Smooth muscle cell (in vitro differentiated cells): ENCODE results near the gene TNS1. TPM values are rescaled to one million over a fixed set of nuclear protein-coding genes. Genes with fewer than 3 reads are reported as not detected.

Experiments used
- DNase-seq: peaks from one replicate; lab custom pipeline; 2025; ENCODE audit not compliant: unreplicated experiment; lab: John Stamatoyannopoulos, UW
- H2AFZ ChIP-seq: fragments of 200-600 bp; sonication (generic); 2 replicates; pipeline ENCODE4 v1.6.0; 2016; ENCODE audit warnings: antibody characterized with exemption, low read depth, mild to moderate bottlenecking
- H3F3A ChIP-seq: fragments of 200-600 bp; sonication (generic); 2 replicates; pipeline ENCODE4 v1.6.0; 2017; ENCODE audit warnings: antibody characterized with exemption, low read depth
- H3K27ac ChIP-seq: fragments of 200-600 bp; sonication (generic); 2 replicates; pipeline ENCODE4 v1.5.1; 2016; ENCODE audit warnings: low read depth, mild to moderate bottlenecking
- H3K27me3 ChIP-seq: fragments of 200-600 bp; sonication (generic); 2 replicates; pipeline ENCODE4 v1.6.1; 2016; ENCODE audit warnings: low read depth, mild to moderate bottlenecking
- H3K36me3 ChIP-seq: fragments of 200-600 bp; sonication (generic); 2 replicates; pipeline ENCODE4 v1.5.1; 2016; ENCODE audit warnings: low read depth
- H3K4me1 ChIP-seq: fragments of 200-600 bp; sonication (generic); 2 replicates; pipeline ENCODE4 v1.5.1; 2016; ENCODE audit warnings: low read depth
- H3K4me2 ChIP-seq: fragments of 200-600 bp; sonication (generic); 2 replicates; pipeline ENCODE4 v1.6.0; 2016; ENCODE audit warnings: mild to moderate bottlenecking
- H3K4me3 ChIP-seq: fragments of 200-600 bp; sonication (generic); 2 replicates; pipeline ENCODE4 v1.5.1; 2016; ENCODE audit warnings: mild to moderate bottlenecking
- H3K79me2 ChIP-seq: fragments of 200-600 bp; sonication (generic); 2 replicates; pipeline ENCODE4 v1.6.0; 2016; ENCODE audit warnings: low read depth, mild to moderate bottlenecking
- H3K9ac ChIP-seq: fragments of 200-600 bp; sonication (generic); 2 replicates; pipeline ENCODE4 v1.6.0; 2016; ENCODE audit warnings: low read depth
- H3K9me3 ChIP-seq: fragments of 200-600 bp; sonication (generic); replicated peaks from 2 replicates; pipeline ENCODE4 v1.5.1; 2016; ENCODE audit warnings: low read depth
- H4K20me1 ChIP-seq: fragments of 200-600 bp; sonication (generic); 2 replicates; pipeline ENCODE4 v1.6.0; 2016; ENCODE audit warnings: low read depth
- CTCF ChIP-seq: fragments of 200-600 bp; sonication (generic); IDR thresholded peaks from 2 replicates; pipeline ENCODE4 v1.5.1; 2017; ENCODE audit warnings: borderline replicate concordance, mild to moderate bottlenecking, antibody characterized with exemption; ENCODE audit not compliant: insufficient read depth, poor library complexity, severe bottlenecking
- WGBS: methylation state at CpG from one replicate; pipeline ENCODE4 v1.1.7; 2016; ENCODE audit warnings: low lambda C conversion rate; 5-methylcytosine and 5-hydroxymethylcytosine counted together
- polyA plus RNA-seq: library from polyadenylated mRNA; unstranded; fragments of >200 nt; fragmentation: Nextera tagmentation; extraction: Ambion mirVana; gene quantifications from 2 replicates; pipeline ENCODE4 v1.2.1, GENCODE V29; 2016
- total RNA-seq: library from RNA; depleted of rRNA; stranded (reverse); fragments of >200 nt; gene quantifications from 2 replicates; pipeline ENCODE4 v1.2.3, GENCODE V29; 2014

TNS1 gene
- total and polyA plus RNA-seq, 2 experiments from 2014 or later = 52.3 to 61.5 TPM

GRCh38 chr2:217839073-217839749 lies 163.6 kb downstream of the TNS1 start:
- H3K36me3 ChIP-seq = no peaks in the 10 kb centered on the region
- H4K20me1 ChIP-seq = peaks cover 100% of the 10 kb centered on the region
- WGBS = 95% methylated on average over 10 of the region's 10 CpGs
- H3F3A ChIP-seq = peaks cover 23% of the 10 kb centered on the region
- DNase-seq = no peak
- no peaks in the 10 kb centered on the region for H3K27me3 ChIP-seq
- no peak overlapping the region for H3K4me2 ChIP-seq
- H3K9ac ChIP-seq = no peak overlapping the region
- H3K9me3 ChIP-seq = no peaks in the 10 kb centered on the region
- no peak for TF ChIP-seq CTCF
- H3K79me2 ChIP-seq = peaks cover 9% of the 10 kb centered on the region
- H3K4me3 ChIP-seq = no peak overlapping the region
- peaks cover 19% of the 10 kb centered on the region for H3K4me1 ChIP-seq
- no peak overlapping the region for H3K27ac ChIP-seq
- H2AFZ ChIP-seq = no peak overlapping the region

- TF ChIP-seq CTCF = no peak
- WGBS = 89% methylated on average over 5 of the region's 5 CpGs
- Histone ChIP-seq H3K4me3 (no peak overlapping the region), H3K36me3 (no peaks in the 10 kb centered on the region), H3K4me2 (no peak overlapping the region), H3K4me1 (peaks cover 19% of the 10 kb centered on the region), H3K9ac (no peak overlapping the region), H3K79me2 (peaks cover 12% of the 10 kb centered on the region), H3F3A (peaks cover 17% of the 10 kb centered on the region), H4K20me1 (peaks cover 100% of the 10 kb centered on the region), H3K27me3 (no peaks in the 10 kb centered on the region), H3K9me3 (no peaks in the 10 kb centered on the region), H3K27ac (peak overlapping the region; percentile 88), H2AFZ (no peak overlapping the region)
- DNase-seq = no peak
These were observed 164.4 kb downstream of the TNS1 start for GRCh38 chr2:217838409-217838831.

GRCh38 chr2:217837530-217837929 lies 165.3 kb downstream of the TNS1 start:
- Histone ChIP-seq H3K9ac (peak overlapping the region; percentile 38), H3F3A (peaks cover 12% of the 10 kb centered on the region), H3K27ac (peak overlapping the region; percentile 88), H2AFZ (no peak overlapping the region), H3K4me1 (peaks cover 19% of the 10 kb centered on the region), H3K36me3 (no peaks in the 10 kb centered on the region), H3K9me3 (no peaks in the 10 kb centered on the region), H3K27me3 (no peaks in the 10 kb centered on the region), H4K20me1 (peaks cover 100% of the 10 kb centered on the region), H3K4me2 (peak overlapping the region; percentile 13), H3K4me3 (no peak overlapping the region), H3K79me2 (peaks cover 13% of the 10 kb centered on the region)
- DNase-seq = no peak
- TF ChIP-seq CTCF = no peak
- 93% methylated on average over 8 of the region's 8 CpGs for whole genome bisulfite sequencing

- H3K4me1 ChIP-seq = peaks cover 19% of the 10 kb centered on the region
- peaks cover 11% of the 10 kb centered on the region for H3K79me2 ChIP-seq
- no peak overlapping the region for H2AFZ ChIP-seq
- peak overlapping the region; percentile 22 for H3K4me2 ChIP-seq
- H3K4me3 ChIP-seq = no peak overlapping the region
- H3F3A ChIP-seq = peaks cover 8% of the 10 kb centered on the region
- no peak for TF ChIP-seq CTCF
- H3K36me3 ChIP-seq = no peaks in the 10 kb centered on the region
- peaks cover 100% of the 10 kb centered on the region for H4K20me1 ChIP-seq
- peak overlapping the region; percentile 88 for H3K27ac ChIP-seq
- peak overlapping the region; percentile 38 for H3K9ac ChIP-seq
- no peaks in the 10 kb centered on the region for H3K27me3 ChIP-seq
- no peaks in the 10 kb centered on the region for H3K9me3 ChIP-seq
- no peak for DNase-seq
- 57% methylated on average over 9 of the region's 9 CpGs for WGBS
These were observed 165.8 kb downstream of the TNS1 start for GRCh38 chr2:217836901-217837491.
